ENCODE results near the gene ENOX2.

DNA sequence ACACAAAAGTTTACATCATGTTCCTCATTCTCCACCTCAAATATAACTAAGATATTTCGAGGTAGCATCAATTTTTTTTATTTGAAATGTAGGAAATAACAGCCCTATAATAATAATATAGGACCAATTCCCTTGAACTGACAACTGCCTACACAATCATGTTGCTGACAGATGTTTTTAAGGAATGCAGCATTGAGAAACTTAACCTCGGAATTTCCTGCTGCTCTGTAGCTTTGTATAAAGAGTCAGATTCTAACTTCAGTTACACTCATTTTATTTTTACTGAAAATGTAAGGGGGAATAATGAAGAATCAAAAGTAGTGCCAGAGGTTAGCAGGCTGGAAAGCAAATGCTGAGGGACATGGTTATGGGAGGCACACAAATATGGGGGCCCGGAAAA lies 265.4 kb downstream of the ENOX2 start:
- TF ChIP-seq, protein P1, sequence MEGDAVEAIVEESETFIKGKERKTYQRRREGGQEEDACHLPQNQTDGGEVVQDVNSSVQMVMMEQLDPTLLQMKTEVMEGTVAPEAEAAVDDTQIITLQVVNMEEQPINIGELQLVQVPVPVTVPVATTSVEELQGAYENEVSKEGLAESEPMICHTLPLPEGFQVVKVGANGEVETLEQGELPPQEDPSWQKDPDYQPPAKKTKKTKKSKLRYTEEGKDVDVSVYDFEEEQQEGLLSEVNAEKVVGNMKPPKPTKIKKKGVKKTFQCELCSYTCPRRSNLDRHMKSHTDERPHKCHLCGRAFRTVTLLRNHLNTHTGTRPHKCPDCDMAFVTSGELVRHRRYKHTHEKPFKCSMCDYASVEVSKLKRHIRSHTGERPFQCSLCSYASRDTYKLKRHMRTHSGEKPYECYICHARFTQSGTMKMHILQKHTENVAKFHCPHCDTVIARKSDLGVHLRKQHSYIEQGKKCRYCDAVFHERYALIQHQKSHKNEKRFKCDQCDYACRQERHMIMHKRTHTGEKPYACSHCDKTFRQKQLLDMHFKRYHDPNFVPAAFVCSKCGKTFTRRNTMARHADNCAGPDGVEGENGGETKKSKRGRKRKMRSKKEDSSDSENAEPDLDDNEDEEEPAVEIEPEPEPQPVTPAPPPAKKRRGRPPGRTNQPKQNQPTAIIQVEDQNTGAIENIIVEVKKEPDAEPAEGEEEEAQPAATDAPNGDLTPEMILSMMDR (IDR thresholded peaks at IDR 0.05), result no peak
- TF ChIP-seq EP300 (IDR thresholded peaks at IDR 0.05), result no peak

Measured in tibial nerve (tissue), 4 donors.